CD4-positive, CD25-positive, alpha-beta regulatory T cell (primary cell): ENCODE results near the gene PLXNC1. TPM values are rescaled to one million over a fixed set of nuclear protein-coding genes. Genes with fewer than 3 reads are reported as not detected.
A peak's percentile ranks its signal among the peaks of the same experiment; 100 is the strongest.

Experiments
- ATAC-seq, 2 donors: fragments of 150-1000 bp; cut with Tn5 transposase; one replicate each; pipeline ENCODE4 v1.10.0; 2021; ENCODE audit warnings: low read depth in 2 of 2, moderate number of reproducible peaks in 2 of 2, moderate library complexity in 1 of 2
- DNase-seq, 3 donors: peaks; one replicate each; pipeline versions ENCODE4 v3.0.0 to v3.0.0-alpha.2; 2012 to 2022; ENCODE audit warnings: mixed read lengths in 1 of 3
- H3K27ac ChIP-seq: one replicate; pipeline ENCODE4 v1.7.0; 2013; ENCODE audit warnings: mild to moderate bottlenecking, low read length; ENCODE audit not compliant: insufficient read depth, poor library complexity, severe bottlenecking
- H3K27me3 ChIP-seq: one replicate; pipeline ENCODE4 v1.7.0; 2013; ENCODE audit warnings: low read length; ENCODE audit not compliant: control insufficient read depth, insufficient read depth
- H3K36me3 ChIP-seq: one replicate; pipeline ENCODE4 v1.7.0; 2013; ENCODE audit warnings: mild to moderate bottlenecking, low read length, moderate library complexity; ENCODE audit not compliant: control insufficient read depth, insufficient read depth
- H3K4me1 ChIP-seq: 2 replicates; pipeline ENCODE4 v1.7.0; 2013; ENCODE audit warnings: mild to moderate bottlenecking, low read length; ENCODE audit not compliant: insufficient read depth, control insufficient read depth, poor library complexity, severe bottlenecking
- H3K4me3 ChIP-seq: one replicate; pipeline ENCODE4 v1.7.0; 2013; ENCODE audit warnings: low read depth, mild to moderate bottlenecking, low read length, moderate library complexity
- H3K9me3 ChIP-seq, 2 experiments: 1 replicate in 1 of 2; 2 replicates in 1 of 2; pipeline ENCODE4 v1.7.0; 2013; ENCODE audit warnings: low read length in 2 of 2, mild to moderate bottlenecking in 1 of 2, moderate library complexity in 1 of 2; ENCODE audit not compliant: control insufficient read depth in 2 of 2
- H3K27ac Mint-ChIP-seq, 3 donors: one replicate each; pipeline ENCODE4 v1.8.0; 2020 to 2022; ENCODE audit warnings: mild to moderate bottlenecking in 3 of 3, mixed read lengths in 3 of 3, moderate library complexity in 2 of 3
- H3K27me3 Mint-ChIP-seq: one replicate; pipeline ENCODE4 v1.8.0; 2022; ENCODE audit warnings: mild to moderate bottlenecking, mixed read lengths
- H3K36me3 Mint-ChIP-seq: one replicate; pipeline ENCODE4 v1.8.0; 2020; ENCODE audit warnings: mixed read lengths
- H3K4me1 Mint-ChIP-seq, 4 donors: one replicate each; pipeline ENCODE4 v1.8.0; 2020 to 2022; ENCODE audit warnings: mixed read lengths in 4 of 4, mild to moderate bottlenecking in 1 of 4
- H3K4me3 Mint-ChIP-seq, 4 donors: one replicate each; pipeline ENCODE4 v1.8.0; 2020 to 2022; ENCODE audit warnings: mild to moderate bottlenecking in 4 of 4, mixed read lengths in 4 of 4, moderate library complexity in 3 of 4
- H3K9me3 Mint-ChIP-seq, 7 donors: one replicate each; pipeline ENCODE4 v1.8.0; 2020 to 2022; ENCODE audit warnings: mixed read lengths in 7 of 7, mild to moderate bottlenecking in 3 of 7, moderate library complexity in 2 of 7
- polyA plus RNA-seq, 4 donors: library from polyadenylated mRNA; unstranded; fragments of 300-500 nt; fragmentation: Illumina TruSeq; gene quantifications; one replicate each; pipeline ENCODE4 v1.2.3, GENCODE V29; 2021
- total RNA-seq: library from RNA; stranded (reverse); gene quantifications from one replicate; pipeline ENCODE4 v1.2.3, GENCODE V29; 2022

The PLXNC1 gene
- total and polyA plus RNA-seq, 5 donors from 2014 or later: 1.2 to 13.8 (median 2.4) TPM

- no peak overlapping the region for H3K27ac ChIP-seq
- H3K9me3 ChIP-seq: no peaks in the 10 kb centered on the region
- no peak for DNase-seq
- H3K4me1 ChIP-seq: no peaks in the 10 kb centered on the region
- Mint-ChIP-seq H3K27me3 (no peaks in the 10 kb centered on the region), H3K4me1 (peaks cover 0 to 11% (median under 1%) of the 10 kb centered on the region in 4 donors), H3K9me3 (peaks cover 0 to 6% (median 3%) of the 10 kb centered on the region in 7 donors), H3K36me3 (peaks cover 32% of the 10 kb centered on the region), H3K4me3 (peak overlapping the region in 1 of 4 donors; percentile 10), H3K27ac (peak overlapping the region in 1 of 3 donors; percentile 88)
- no peak for ATAC-seq
- no peaks in the 10 kb centered on the region for H3K36me3 ChIP-seq
- no peak overlapping the region for H3K4me3 ChIP-seq
- no peaks in the 10 kb centered on the region for H3K27me3 ChIP-seq
Observed at GRCh38 chr12:94193168-94193567, 44.8 kb downstream of the PLXNC1 start.

DNA sequence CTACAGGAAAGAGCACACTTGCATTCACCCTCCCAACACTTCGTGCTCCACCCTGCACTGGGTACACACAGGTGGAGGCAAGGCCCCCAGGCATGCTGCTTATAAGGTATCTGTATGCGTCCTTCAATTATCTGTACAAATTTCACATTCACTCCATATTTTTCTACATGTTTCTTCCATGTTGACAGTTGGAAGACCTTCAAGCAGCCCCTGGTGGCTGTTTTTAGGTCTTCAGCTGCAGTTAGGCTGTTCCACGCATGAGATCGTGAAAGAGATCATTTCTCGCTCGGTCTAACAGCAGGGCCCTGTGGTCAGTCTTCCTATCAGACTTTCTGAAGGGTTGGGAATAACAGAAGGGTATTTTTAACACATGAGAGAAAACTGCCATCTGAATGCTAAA, 47.1 kb downstream of the PLXNC1 start:
- no peak for DNase-seq

DNA sequence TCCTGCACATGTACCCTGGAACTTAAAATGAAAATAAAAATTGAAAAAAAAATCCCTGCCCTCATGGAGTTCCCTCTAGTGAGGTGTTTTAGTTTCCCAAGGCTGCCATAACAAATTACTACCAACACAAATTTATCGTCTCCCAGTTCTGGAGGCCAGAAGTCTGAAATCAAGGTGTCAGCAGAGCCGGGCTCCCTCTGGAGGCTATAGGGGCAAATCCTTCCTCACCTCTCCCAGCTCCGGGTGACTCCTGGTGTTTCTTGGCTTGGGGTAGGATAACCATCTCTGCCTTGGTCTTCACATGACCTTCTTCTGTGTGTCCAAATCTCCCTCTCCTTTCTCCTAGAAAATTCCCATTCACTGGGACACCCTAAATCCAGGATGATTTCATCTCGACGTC, 50.1 kb downstream of the PLXNC1 start:
- ATAC-seq (no peak), DNase-seq (no peak)
- Mint-ChIP-seq H3K4me1 (peaks cover 6 to 24% (median 11%) of the 10 kb centered on the region in 4 donors), H3K27ac (no peak overlapping the region), H3K36me3 (peaks cover 31% of the 10 kb centered on the region), H3K4me3 (no peak overlapping the region), H3K27me3 (no peaks in the 10 kb centered on the region), H3K9me3 (peaks cover 0 to 3% (median 0%) of the 10 kb centered on the region in 7 donors)
- Histone ChIP-seq H3K4me1 (no peaks in the 10 kb centered on the region), H3K27ac (no peak overlapping the region), H3K27me3 (no peaks in the 10 kb centered on the region), H3K4me3 (no peak overlapping the region), H3K9me3 (no peaks in the 10 kb centered on the region), H3K36me3 (no peaks in the 10 kb centered on the region)

More for the DNA sequence above, 47.1 kb downstream of the PLXNC1 start:
- H3K27ac Mint-ChIP-seq: peak overlapping the region in 2 of 3 donors; percentile 12 to 39
- Histone ChIP-seq H3K27ac (no peak overlapping the region), H3K9me3 (no peaks in the 10 kb centered on the region), H3K4me3 (no peak overlapping the region), H3K36me3 (no peaks in the 10 kb centered on the region), H3K27me3 (no peaks in the 10 kb centered on the region), H3K4me1 (no peaks in the 10 kb centered on the region)
- peaks cover 0 to 15% (median under 1%) of the 10 kb centered on the region in 4 donors for H3K4me1 Mint-ChIP-seq
- peaks cover 36% of the 10 kb centered on the region for H3K36me3 Mint-ChIP-seq
- no peak for ATAC-seq
- no peak overlapping the region for H3K4me3 Mint-ChIP-seq
- H3K9me3 Mint-ChIP-seq: peaks cover 0 to 5% (median 3%) of the 10 kb centered on the region in 7 donors
- no peaks in the 10 kb centered on the region for H3K27me3 Mint-ChIP-seq

DNA sequence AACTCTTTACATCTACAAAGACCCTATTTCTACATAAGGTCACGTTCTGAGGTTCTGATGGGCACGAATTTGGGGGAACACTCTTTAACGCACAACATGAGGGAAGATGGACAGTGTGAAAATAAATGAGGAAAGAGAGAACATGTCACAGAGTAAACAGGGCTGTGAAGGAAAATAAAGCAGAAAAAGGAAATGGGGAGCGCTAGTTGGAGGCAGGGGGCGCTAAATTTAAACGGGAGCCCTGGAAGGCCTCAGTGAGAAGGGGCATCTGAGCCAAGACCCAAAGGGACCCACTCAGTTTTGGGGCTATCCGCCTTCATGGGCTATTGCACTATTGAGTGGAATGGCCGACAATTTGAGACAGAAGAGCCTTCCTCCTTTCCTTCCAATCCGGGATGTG, 50.5 kb downstream of the PLXNC1 start:
- H3K4me3 Mint-ChIP-seq: no peak overlapping the region
- peak overlapping the region in 1 of 3 donors; percentile 11 for H3K27ac Mint-ChIP-seq
- ATAC-seq: no peak

GRCh38 chr12:94200069-94200468, 51.7 kb downstream of the PLXNC1 start:
- H3K36me3 Mint-ChIP-seq: peaks cover 20% of the 10 kb centered on the region
- H3K36me3 ChIP-seq: no peaks in the 10 kb centered on the region

More for the DNA sequence above, 50.5 kb downstream of the PLXNC1 start:
- Histone ChIP-seq H3K4me1 (no peaks in the 10 kb centered on the region), H3K4me3 (no peak overlapping the region), H3K27me3 (no peaks in the 10 kb centered on the region), H3K36me3 (no peaks in the 10 kb centered on the region), H3K27ac (no peak overlapping the region), H3K9me3 (no peaks in the 10 kb centered on the region)
- H3K4me1 Mint-ChIP-seq: peaks cover 6 to 27% (median 12%) of the 10 kb centered on the region in 4 donors
- peaks cover 27% of the 10 kb centered on the region for H3K36me3 Mint-ChIP-seq
- no peak for DNase-seq
- peaks cover 0 to 3% (median 0%) of the 10 kb centered on the region in 7 donors for H3K9me3 Mint-ChIP-seq
- H3K27me3 Mint-ChIP-seq: no peaks in the 10 kb centered on the region

GRCh38 chr12:94200695-94201094, 52.3 kb downstream of the PLXNC1 start:
- H3K27ac Mint-ChIP-seq: peak overlapping the region in 2 of 3 donors; percentile 33 to 63
- peaks cover 19 to 40% (median 25%) of the 10 kb centered on the region in 4 donors for H3K4me1 Mint-ChIP-seq
- no peak for DNase-seq
- H3K4me3 ChIP-seq: no peak overlapping the region
- peaks cover 13% of the 10 kb centered on the region for H3K4me1 ChIP-seq
- peaks cover 0 to 3% (median 0%) of the 10 kb centered on the region in 7 donors for H3K9me3 Mint-ChIP-seq
- H3K27ac ChIP-seq: no peak overlapping the region
- no peaks in the 10 kb centered on the region for H3K27me3 ChIP-seq
- no peaks in the 10 kb centered on the region for H3K9me3 ChIP-seq
- H3K36me3 Mint-ChIP-seq: peaks cover 17% of the 10 kb centered on the region
- no peaks in the 10 kb centered on the region for H3K36me3 ChIP-seq
- no peak overlapping the region for H3K4me3 Mint-ChIP-seq
- no peaks in the 10 kb centered on the region for H3K27me3 Mint-ChIP-seq
- no peak for ATAC-seq

More at GRCh38 chr12:94200069-94200468, 51.7 kb downstream of the PLXNC1 start:
- peaks cover 13 to 39% (median 19%) of the 10 kb centered on the region in 4 donors for H3K4me1 Mint-ChIP-seq
- peak overlapping the region in 2 of 3 donors; percentile 33 to 63 for H3K27ac Mint-ChIP-seq
- no peaks in the 10 kb centered on the region for H3K27me3 Mint-ChIP-seq
- DNase-seq: no peak
- H3K4me3 ChIP-seq: no peak overlapping the region
- no peaks in the 10 kb centered on the region for H3K9me3 ChIP-seq
- H3K4me3 Mint-ChIP-seq: no peak overlapping the region
- ATAC-seq: no peak
- peaks cover 7% of the 10 kb centered on the region for H3K4me1 ChIP-seq
- H3K27ac ChIP-seq: no peak overlapping the region
- peaks cover 0 to 3% (median 0%) of the 10 kb centered on the region in 7 donors for H3K9me3 Mint-ChIP-seq
- no peaks in the 10 kb centered on the region for H3K27me3 ChIP-seq

DNA sequence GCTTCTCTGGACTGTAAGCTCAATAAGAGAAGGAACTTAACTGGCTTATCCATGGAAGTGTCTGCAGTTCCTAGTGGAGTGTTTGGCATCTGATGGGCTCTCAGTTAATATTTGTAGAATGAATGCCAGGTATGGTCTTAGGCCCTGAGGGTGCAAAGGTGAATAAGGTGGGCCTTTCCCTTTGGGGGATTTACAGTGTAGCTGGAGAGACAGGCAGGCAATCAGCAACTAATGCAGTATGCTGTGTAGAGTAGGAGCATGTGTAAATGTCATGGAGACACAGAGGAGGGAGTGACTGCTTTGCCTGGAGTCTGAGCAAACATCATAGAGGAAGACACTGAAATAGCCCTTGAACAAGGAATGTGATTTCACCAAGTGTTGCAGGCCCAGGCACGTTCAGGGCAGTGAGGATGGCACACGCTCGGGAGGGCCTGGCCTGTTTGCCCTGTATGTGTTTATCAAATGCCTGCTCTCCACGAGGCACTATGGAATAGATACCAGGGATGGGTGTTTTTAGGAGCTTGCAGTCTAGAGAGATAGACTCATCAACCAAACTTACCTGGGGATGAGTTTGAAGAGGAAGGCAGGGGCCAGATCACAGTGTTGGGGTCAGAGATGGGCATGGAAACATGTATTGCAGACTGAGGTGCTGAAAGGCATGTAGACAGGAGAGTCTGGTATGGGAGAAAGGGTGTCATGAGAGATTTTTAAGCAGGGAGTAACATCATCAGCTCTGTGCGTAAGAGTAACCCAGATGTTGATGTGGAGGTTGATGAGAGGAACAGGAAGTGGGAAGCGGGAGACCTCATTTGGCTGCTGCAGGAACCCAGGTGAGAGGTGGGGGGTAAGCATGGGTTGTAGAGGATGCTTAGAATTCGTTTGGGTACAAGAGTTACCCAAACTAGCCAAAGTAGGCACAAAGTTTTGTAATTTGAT, 54.1 kb downstream of the PLXNC1 start:
- peak overlapping the region in 2 of 4 donors; percentile 3 to 12 for H3K4me3 Mint-ChIP-seq

More for the DNA sequence above, 54.1 kb downstream of the PLXNC1 start:
- Mint-ChIP-seq H3K27me3 (no peaks in the 10 kb centered on the region), H3K36me3 (peaks cover 13% of the 10 kb centered on the region), H3K4me1 (peaks cover 36 to 56% (median 43%) of the 10 kb centered on the region in 4 donors), H3K27ac (peak overlapping the region in 2 of 3 donors; percentile 3 to 78), H3K9me3 (peaks cover 0 to 3% (median 0%) of the 10 kb centered on the region in 7 donors)
- H3K4me1 ChIP-seq: peaks cover 30% of the 10 kb centered on the region
- no peak for DNase-seq
- H3K27me3 ChIP-seq: no peaks in the 10 kb centered on the region
- H3K4me3 ChIP-seq: no peak overlapping the region
- no peak overlapping the region for H3K27ac ChIP-seq
- no peaks in the 10 kb centered on the region for H3K9me3 ChIP-seq
- ATAC-seq: no peak
- no peaks in the 10 kb centered on the region for H3K36me3 ChIP-seq
